Measurements from ENCODE around the gene EPS15. TPM values are rescaled to one million over a fixed set of nuclear protein-coding genes. Genes with fewer than 3 reads are reported as not detected.
A peak's percentile ranks its signal among the peaks of the same experiment; 100 is the strongest.

The EPS15 gene
- total and polyA plus RNA-seq, 2 donors from 2014 or later = 17.5 to 91.3 TPM

GRCh38 chr1:51542158-51542953, 23.3 kb upstream of the EPS15 start:
- FAIRE-seq (no peak), DNase-seq (peak in 1 of 5 donors; percentile 9)
- H3K36me3 ChIP-seq (ENCODE audit: control insufficient read depth in 2 of 3, insufficient read depth in 3 of 3, low read length in 3 of 3) = no peaks in the 10 kb centered on the region
- intact Hi-C loops (cut with DNase I) = no loop called here
- TF ChIP-seq, protein P1, sequence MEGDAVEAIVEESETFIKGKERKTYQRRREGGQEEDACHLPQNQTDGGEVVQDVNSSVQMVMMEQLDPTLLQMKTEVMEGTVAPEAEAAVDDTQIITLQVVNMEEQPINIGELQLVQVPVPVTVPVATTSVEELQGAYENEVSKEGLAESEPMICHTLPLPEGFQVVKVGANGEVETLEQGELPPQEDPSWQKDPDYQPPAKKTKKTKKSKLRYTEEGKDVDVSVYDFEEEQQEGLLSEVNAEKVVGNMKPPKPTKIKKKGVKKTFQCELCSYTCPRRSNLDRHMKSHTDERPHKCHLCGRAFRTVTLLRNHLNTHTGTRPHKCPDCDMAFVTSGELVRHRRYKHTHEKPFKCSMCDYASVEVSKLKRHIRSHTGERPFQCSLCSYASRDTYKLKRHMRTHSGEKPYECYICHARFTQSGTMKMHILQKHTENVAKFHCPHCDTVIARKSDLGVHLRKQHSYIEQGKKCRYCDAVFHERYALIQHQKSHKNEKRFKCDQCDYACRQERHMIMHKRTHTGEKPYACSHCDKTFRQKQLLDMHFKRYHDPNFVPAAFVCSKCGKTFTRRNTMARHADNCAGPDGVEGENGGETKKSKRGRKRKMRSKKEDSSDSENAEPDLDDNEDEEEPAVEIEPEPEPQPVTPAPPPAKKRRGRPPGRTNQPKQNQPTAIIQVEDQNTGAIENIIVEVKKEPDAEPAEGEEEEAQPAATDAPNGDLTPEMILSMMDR (IDR thresholded peaks at IDR 0.05; ENCODE audit: borderline replicate concordance, extremely low read depth, insufficient read depth) = no peak
- H3K4me1 ChIP-seq (ENCODE audit: control insufficient read depth in 2 of 3, insufficient read depth in 2 of 3, low read depth in 1 of 3, low read length in 3 of 3) = no peaks in the 10 kb centered on the region
- no peak overlapping the region for H3K4me3 ChIP-seq (ENCODE audit: low read length in 3 of 3)
- no peak overlapping the region for H3K9ac ChIP-seq (ENCODE audit: low read length in 3 of 3)
- H3K27me3 ChIP-seq (ENCODE audit: control insufficient read depth, insufficient read depth, low read length) = no peaks in the 10 kb centered on the region
- H3K27ac ChIP-seq (ENCODE audit: low read depth in 2 of 2, low read length in 2 of 2) = no peak overlapping the region
- no peaks in the 10 kb centered on the region for H3K9me3 ChIP-seq (ENCODE audit: control insufficient read depth in 2 of 3, insufficient read depth in 1 of 3, low read length in 3 of 3)

DNA sequence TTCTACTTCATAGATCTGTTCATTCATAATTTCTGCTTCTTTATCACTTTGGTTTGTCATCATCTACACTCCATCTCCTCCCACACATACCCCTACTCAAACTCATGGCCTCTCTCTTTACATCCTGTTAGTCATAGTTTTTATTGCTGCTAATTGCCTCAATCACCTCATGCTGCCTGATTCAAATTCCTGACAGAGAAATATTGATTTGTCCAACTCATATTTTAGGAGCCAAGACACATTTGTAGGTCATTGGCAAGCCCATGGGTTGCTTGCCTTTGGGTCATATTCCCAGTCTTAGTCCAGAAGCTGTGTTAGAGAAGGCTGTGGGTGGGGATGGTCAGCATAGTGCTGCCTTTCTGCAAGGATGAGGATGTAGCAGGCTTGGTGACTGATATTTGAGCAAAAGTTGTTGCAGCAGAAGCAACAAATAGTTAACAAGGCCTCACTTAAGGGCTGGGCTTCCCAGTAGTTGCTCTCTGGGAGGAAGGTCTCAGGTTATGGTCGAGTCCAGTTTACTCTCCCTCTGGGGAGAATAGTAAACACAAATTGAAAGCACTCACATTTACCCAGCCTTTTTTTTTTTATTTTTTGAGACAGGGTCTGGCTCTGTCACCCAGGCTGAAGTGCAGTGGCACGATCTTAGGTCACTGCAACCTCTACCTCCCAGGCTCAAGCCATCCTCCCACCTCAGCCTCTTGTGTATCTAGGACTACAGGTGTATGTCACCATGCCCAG, 22.4 kb upstream of the EPS15 start:
- no peak for DNase-seq
- no peaks in the 10 kb centered on the region for H3K9me3 ChIP-seq (ENCODE audit: control insufficient read depth in 2 of 3, insufficient read depth in 1 of 3, low read length in 3 of 3)
- H3K4me1 ChIP-seq (ENCODE audit: control insufficient read depth in 2 of 3, insufficient read depth in 2 of 3, low read depth in 1 of 3, low read length in 3 of 3) = no peaks in the 10 kb centered on the region
- H3K27ac ChIP-seq (ENCODE audit: low read depth in 2 of 2, low read length in 2 of 2) = no peak overlapping the region
- TF ChIP-seq, protein P1 (IDR thresholded peaks at IDR 0.05; ENCODE audit: borderline replicate concordance, extremely low read depth, insufficient read depth) = no peak
- H3K27me3 ChIP-seq (ENCODE audit: control insufficient read depth, insufficient read depth, low read length) = no peaks in the 10 kb centered on the region
- intact Hi-C loops (cut with DNase I) = no loop called here
- no peak overlapping the region for H3K9ac ChIP-seq (ENCODE audit: low read length in 3 of 3)
- FAIRE-seq = no peak
- H3K36me3 ChIP-seq (ENCODE audit: control insufficient read depth in 2 of 3, insufficient read depth in 3 of 3, low read length in 3 of 3) = no peaks in the 10 kb centered on the region
- no peak overlapping the region for H3K4me3 ChIP-seq (ENCODE audit: low read length in 3 of 3)

DNA sequence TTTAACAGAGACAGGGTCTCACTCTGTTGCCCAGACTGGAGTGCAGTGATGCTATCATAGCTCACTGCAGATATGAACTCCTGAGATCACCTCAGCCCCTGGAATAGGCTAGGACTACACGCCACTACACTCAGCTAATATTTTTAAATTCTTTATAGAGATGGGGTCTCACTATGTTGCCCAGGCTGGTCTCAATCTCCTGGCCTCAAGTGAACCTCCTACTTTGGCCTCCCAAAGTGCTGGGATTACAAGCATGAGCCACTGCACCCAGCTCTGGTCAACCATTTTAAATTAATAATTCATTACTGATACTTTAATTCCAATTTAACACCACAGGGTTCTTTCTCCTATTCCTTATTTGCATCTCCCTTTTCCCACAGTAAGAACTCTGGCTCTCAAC, 18.5 kb upstream of the EPS15 start:
- Histone ChIP-seq H3K4me1 (ENCODE audit: control insufficient read depth in 2 of 3, insufficient read depth in 2 of 3, low read depth in 1 of 3, low read length in 3 of 3) (no peaks in the 10 kb centered on the region), H3K9me3 (ENCODE audit: control insufficient read depth in 2 of 3, insufficient read depth in 1 of 3, low read length in 3 of 3) (no peaks in the 10 kb centered on the region), H3K9ac (ENCODE audit: low read length in 3 of 3) (no peak overlapping the region), H3K27ac (ENCODE audit: low read depth in 2 of 2, low read length in 2 of 2) (no peak overlapping the region), H3K27me3 (ENCODE audit: control insufficient read depth, insufficient read depth, low read length) (no peaks in the 10 kb centered on the region), H3K4me3 (ENCODE audit: low read length in 3 of 3) (no peak overlapping the region), H3K36me3 (ENCODE audit: control insufficient read depth in 2 of 3, insufficient read depth in 3 of 3, low read length in 3 of 3) (no peaks in the 10 kb centered on the region)
- intact Hi-C loops (cut with DNase I) = loop anchor here (10.0 kb wide), 1 partner anchor 233 kb away; no protein-coding TSS in a partner anchor
- no peak for DNase-seq
- TF ChIP-seq, protein P1 (IDR thresholded peaks at IDR 0.05; ENCODE audit: borderline replicate concordance, extremely low read depth, insufficient read depth) = no peak
- FAIRE-seq = no peak
